CD4-positive, alpha-beta T cell (primary cell): ENCODE data around the gene GTPBP8. TPM values are rescaled to one million over a fixed set of nuclear protein-coding genes. Genes with fewer than 3 reads are reported as not detected.

Source experiments
- ATAC-seq: fragments of 200-7000 bp; cut with Tn5 transposase; one replicate; pipeline ENCODE4 v1.10.0; 2022; ENCODE audit warnings: mild to moderate bottlenecking; ENCODE audit not compliant: poor library complexity
- CTCF ChIA-PET: fragments of 350-600 bp; sonication (Branson Sonifier 250); formaldehyde crosslinking; loops from one replicate; lab custom pipeline; 2021; ENCODE audit warnings: antibody characterized with exemption, inconsistent platforms; lab: Charles Lee
- POLR2A ChIA-PET: fragments of 350-600 bp; sonication (Branson Sonifier 250); formaldehyde crosslinking; loops from one replicate; lab custom pipeline; 2021; ENCODE audit warnings: antibody characterized with exemption, inconsistent platforms; lab: Charles Lee
- DNase-seq, 14 experiments: peaks; one replicate each; pipeline ENCODE4 v3.0.0-alpha.2; 2013 to 2020; ENCODE audit warnings: mixed read lengths in 2 of 14
- H3K27ac ChIP-seq, 2 donors: one replicate each; pipeline versions ENCODE4 v1.5.1 to v1.7.0; 2013; ENCODE audit warnings: low read length in 2 of 2, low read depth in 1 of 2, mild to moderate bottlenecking in 1 of 2
- H3K27me3 ChIP-seq, 2 experiments: 1 replicate in 1 of 2; 2 replicates in 1 of 2; pipeline versions ENCODE4 v1.6.1 to v1.7.0; 2013; ENCODE audit warnings: low read length in 2 of 2, control low read depth in 1 of 2, mild to moderate bottlenecking in 1 of 2, moderate library complexity in 1 of 2; ENCODE audit not compliant: insufficient read depth in 2 of 2, control insufficient read depth in 1 of 2
- H3K36me3 ChIP-seq: one replicate; pipeline ENCODE4 v1.6.1; 2013; ENCODE audit warnings: low read length, control low read depth; ENCODE audit not compliant: insufficient read depth
- H3K4me1 ChIP-seq: one replicate; pipeline ENCODE4 v1.6.1; 2013; ENCODE audit warnings: low read length, control low read depth; ENCODE audit not compliant: insufficient read depth
- H3K4me3 ChIP-seq: one replicate; pipeline ENCODE4 v1.5.1; 2013; ENCODE audit warnings: mild to moderate bottlenecking, low read length, moderate library complexity
- H3K9me3 ChIP-seq, 2 experiments: 1 replicate in 1 of 2; 2 replicates in 1 of 2; pipeline versions ENCODE4 v1.6.1 to v1.7.0; 2013; ENCODE audit warnings: low read length in 2 of 2, mild to moderate bottlenecking in 2 of 2, control low read depth in 1 of 2, moderate library complexity in 1 of 2; ENCODE audit not compliant: control insufficient read depth in 1 of 2, insufficient read depth in 1 of 2
- H3K27ac Mint-ChIP-seq: one replicate; pipeline ENCODE4 v1.8.0; 2020; ENCODE audit warnings: mixed read lengths
- H3K27me3 Mint-ChIP-seq: one replicate; pipeline ENCODE4 v1.8.0; 2021; ENCODE audit warnings: mixed read lengths
- H3K36me3 Mint-ChIP-seq: one replicate; pipeline ENCODE4 v1.8.0; 2021; ENCODE audit warnings: low read depth, mixed read lengths
- H3K4me1 Mint-ChIP-seq: one replicate; pipeline ENCODE4 v1.8.0; 2021; ENCODE audit warnings: low read depth, mixed read lengths
- H3K4me3 Mint-ChIP-seq: one replicate; pipeline ENCODE4 v1.8.0; 2020; ENCODE audit warnings: mild to moderate bottlenecking, mixed read lengths
- H3K9me3 Mint-ChIP-seq: one replicate; pipeline ENCODE4 v1.8.0; 2020; ENCODE audit warnings: mixed read lengths
- CTCF ChIP-seq: fragments of 200-600 bp; IDR thresholded peaks from one replicate; pipeline ENCODE4 v1.8.0; 2022; ENCODE audit warnings: antibody characterized with exemption, mild to moderate bottlenecking
- intact Hi-C, 2 experiments: fragments of 100-400 bp; cut with DNase I in 1 of 2; cut with micrococcal nuclease in 1 of 2; formaldehyde crosslinking; loops; one replicate each; pipeline versions ENCODE4 v1.15.1 to v1.9.0; 2023 to 2025; cut with DNase I, micrococcal nuclease
- total RNA-seq, 174 experiments: library from RNA in 2 of 174; stranded (reverse) in 2 of 174; gene quantifications; one replicate each; pipeline ENCODE4 v1.2.3 and lab custom pipeline; 2021 to 2026

The GTPBP8 gene
- total RNA-seq, 2 experiments from 2014 or later: 27.0 to 30.3 TPM

- ATAC-seq: no peak
- H3K27me3 ChIP-seq: no peaks in the 10 kb centered on the region
- H3K27ac Mint-ChIP-seq: peak overlapping the region; percentile 33
- H3K4me3 Mint-ChIP-seq: no peak overlapping the region
- H3K9me3 ChIP-seq: no peaks in the 10 kb centered on the region
- peaks cover 92% of the 10 kb centered on the region for H3K36me3 Mint-ChIP-seq
- peaks cover 91% of the 10 kb centered on the region for H3K4me1 Mint-ChIP-seq
- peaks cover 36% of the 10 kb centered on the region for H3K36me3 ChIP-seq
- intact Hi-C loops: no loop called here
- H3K27me3 Mint-ChIP-seq: no peaks in the 10 kb centered on the region
- DNase-seq: no peak
- H3K4me3 ChIP-seq: no peak overlapping the region
- no peaks in the 10 kb centered on the region for H3K9me3 Mint-ChIP-seq
- peaks cover 10% of the 10 kb centered on the region for H3K4me1 ChIP-seq
- no peak for TF ChIP-seq CTCF
- ChIA-PET POLR2A (no interaction called here), CTCF (interaction anchor here (0.7 to 1.5 kb wide), 2 partner anchors 17 kb away, joined by 3 to 4 read pairs; no protein-coding TSS in a partner anchor)
- no peak overlapping the region for H3K27ac ChIP-seq
Observed at GRCh38 chr3:112995800-112996199, 5.0 kb downstream of the GTPBP8 start.

- DNase-seq (peak in 1 of 14 experiments; percentile 43), ATAC-seq (no peak)
- no peaks in the 10 kb centered on the region for H3K27me3 ChIP-seq
- no peaks in the 10 kb centered on the region for H3K9me3 Mint-ChIP-seq
- H3K27ac Mint-ChIP-seq: peak overlapping the region; percentile 57
- CTCF ChIA-PET: interaction anchor here (1.3 to 2.5 kb wide), 2 partner anchors 21 to 266 kb away, joined by 3 to 9 read pairs; no protein-coding TSS in a partner anchor
- no peak for TF ChIP-seq CTCF
- peaks cover 86% of the 10 kb centered on the region for H3K4me1 Mint-ChIP-seq
- peaks cover 18% of the 10 kb centered on the region for H3K4me1 ChIP-seq
- peaks cover 71% of the 10 kb centered on the region for H3K36me3 ChIP-seq
- POLR2A ChIA-PET: interaction anchor here (0.8 to 1.8 kb wide), 4 partner anchors 9 to 24 kb away, joined by 3 to 12 read pairs (median 6); partner anchors contain the start of gene GTPBP8
- H3K27me3 Mint-ChIP-seq: no peaks in the 10 kb centered on the region
- no peak overlapping the region for H3K4me3 ChIP-seq
- H3K36me3 Mint-ChIP-seq: peaks cover 86% of the 10 kb centered on the region
- intact Hi-C loops: no loop called here
- no peaks in the 10 kb centered on the region for H3K9me3 ChIP-seq
- H3K27ac ChIP-seq: no peak overlapping the region
- H3K4me3 Mint-ChIP-seq: no peak overlapping the region
Observed at GRCh38 chr3:113000691-113001090, 9.9 kb downstream of the GTPBP8 start.

- peak overlapping the region; percentile 22 to 52 for H3K27ac ChIP-seq
- peaks cover 24% of the 10 kb centered on the region for H3K4me1 ChIP-seq
- Mint-ChIP-seq H3K36me3 (peaks cover 87% of the 10 kb centered on the region), H3K9me3 (no peaks in the 10 kb centered on the region), H3K4me3 (peak overlapping the region; percentile 36), H3K4me1 (peaks cover 90% of the 10 kb centered on the region), H3K27me3 (no peaks in the 10 kb centered on the region), H3K27ac (peak overlapping the region; percentile 90)
- ChIA-PET POLR2A (interaction anchor here (0.6 to 3.3 kb wide), 9 partner anchors 10 to 268 kb away, joined by 3 to 33 read pairs (median 3); partner anchors contain the start of gene GTPBP8), CTCF (interaction anchor here (0.9 to 2.5 kb wide), 3 partner anchors 17 to 27 kb away, joined by 3 to 9 read pairs (median 4); partner anchors contain the start of gene CD200R1)
- DNase-seq: no peak
- intact Hi-C loops: no loop called here
- H3K36me3 ChIP-seq: peaks cover 78% of the 10 kb centered on the region
- TF ChIP-seq CTCF: no peak
- H3K9me3 ChIP-seq: no peaks in the 10 kb centered on the region
- ATAC-seq: no peak
- no peak overlapping the region for H3K4me3 ChIP-seq
- H3K27me3 ChIP-seq: no peaks in the 10 kb centered on the region
Observed at GRCh38 chr3:113002037-113002436, 11.3 kb downstream of the GTPBP8 start.
